Panc1 (cell line): ENCODE data around the gene ME2. TPM values are rescaled to one million over a fixed set of nuclear protein-coding genes. Genes with fewer than 3 reads are reported as not detected.
"Not testable (repeated sequence)": the region's sequence is repeated elsewhere in the genome, so short reads cannot be mapped to it uniquely, and the experiment has no call there.

Experiments
- ATAC-seq: fragments of 200-7000 bp; cut with Tn5 transposase; 2 replicates; pipeline ENCODE4 v1.9.1; 2020; ENCODE audit warnings: mild to moderate bottlenecking, moderate library complexity
- BruUV-seq: library from RNA; stranded (reverse); fragments of 400-500 nt; replicated peaks from 2 replicates; lab custom pipeline; 2021; lab: Mats Ljungman, UMichigan
- CTCF ChIA-PET: fragments of 300-600 bp; sonication (Branson Sonifier 250); formaldehyde crosslinking; loops from one replicate; lab custom pipeline; 2022; ENCODE audit warnings: antibody characterized with exemption; lab: Charles Lee
- POLR2A ChIA-PET: fragments of 300-600 bp; sonication (Branson Sonifier 250); formaldehyde crosslinking; loops from one replicate; lab custom pipeline; 2022; ENCODE audit warnings: antibody characterized with exemption; lab: Charles Lee
- DNase-seq: peaks from one replicate; pipeline ENCODE4 v3.0.0-alpha.2; 2010; ENCODE audit warnings: low read depth, low spot score
- H3K27ac ChIP-seq: 2 replicates; pipeline ENCODE4 v1.5.1; 2011; ENCODE audit warnings: mild to moderate bottlenecking, low read length, inconsistent platforms
- H3K27me3 ChIP-seq: fragments of 200-500 bp; sonication (Bioruptor generic); 2 replicates; pipeline ENCODE4 v1.6.0; 2014; ENCODE audit warnings: low read length, inconsistent platforms; ENCODE audit not compliant: control insufficient read depth, insufficient read depth
- H3K36me3 ChIP-seq: fragments of 200-500 bp; sonication (Bioruptor generic); 2 replicates; pipeline ENCODE4 v1.5.1; 2014; ENCODE audit warnings: inconsistent platforms, mild to moderate bottlenecking, low read length, moderate library complexity; ENCODE audit not compliant: control insufficient read depth, insufficient read depth
- H3K4me1 ChIP-seq: 2 replicates; pipeline ENCODE4 v1.5.1; 2011; ENCODE audit warnings: inconsistent platforms, mild to moderate bottlenecking, low read length, moderate library complexity; ENCODE audit not compliant: control insufficient read depth, insufficient read depth
- H3K4me3 ChIP-seq, 2 experiments: 2 replicates each; pipeline ENCODE4 v1.5.1; 2011 to 2012; ENCODE audit warnings: low read depth in 2 of 2, low read length in 2 of 2, mild to moderate bottlenecking in 2 of 2, inconsistent platforms in 1 of 2, moderate library complexity in 1 of 2
- H3K9me3 ChIP-seq: fragments of 200-500 bp; sonication (Bioruptor generic); 2 replicates; pipeline ENCODE4 v1.5.1; 2014; ENCODE audit warnings: low read depth, mild to moderate bottlenecking, inconsistent platforms, low read length, moderate library complexity; ENCODE audit not compliant: control insufficient read depth, insufficient read depth
- CTCF ChIP-seq: fragments of 450-650 bp; IDR thresholded peaks from 2 replicates; pipeline ENCODE4 v1.5.1; 2017; ENCODE audit warnings: mild to moderate bottlenecking
- POLR2AphosphoS5 ChIP-seq: IDR thresholded peaks from 2 replicates; pipeline ENCODE4 v1.6.1; 2012; ENCODE audit warnings: mild to moderate bottlenecking, low read depth, low read length, moderate library complexity
- REST ChIP-seq, 2 experiments: IDR thresholded peaks; 2 replicates each; pipeline ENCODE4 v1.6.1; 2011 to 2012; ENCODE audit warnings: low read depth in 2 of 2, control low read depth in 1 of 2, low read length in 1 of 2, mild to moderate bottlenecking in 1 of 2, moderate library complexity in 1 of 2; ENCODE audit not compliant: insufficient read depth in 1 of 2
- SIN3A ChIP-seq: IDR thresholded peaks from 2 replicates; pipeline ENCODE4 v1.6.1; 2012; ENCODE audit warnings: low read depth, mild to moderate bottlenecking, low read length, moderate library complexity, borderline replicate concordance; ENCODE audit not compliant: insufficient read depth
- TCF7L2 ChIP-seq: IDR thresholded peaks from 2 replicates; pipeline ENCODE4 v1.6.1; 2011; ENCODE audit warnings: mild to moderate bottlenecking, low read depth, low read length, inconsistent platforms
- in situ Hi-C: cut with HindIII; loops from 2 replicates; pipeline ENCODE4 v1.10.0; 2016; ENCODE audit warnings: low sequenced_read_pairs, low pct_unique_long_range_greater_than_20kb
- intact Hi-C: fragments of 100-400 bp; cut with micrococcal nuclease; formaldehyde crosslinking; loops from one replicate; pipeline ENCODE4 v1.10.0; 2022; ENCODE audit not compliant: unreplicated experiment
- total RNA-seq: library from RNA; stranded (reverse); gene quantifications from one replicate; pipeline ENCODE4 v1.2.1, GENCODE V29; 2021; ENCODE audit not compliant: unreplicated experiment

Gene ME2
- total RNA-seq, 1 experiment from 2014 or later = 38.2 TPM

DNA sequence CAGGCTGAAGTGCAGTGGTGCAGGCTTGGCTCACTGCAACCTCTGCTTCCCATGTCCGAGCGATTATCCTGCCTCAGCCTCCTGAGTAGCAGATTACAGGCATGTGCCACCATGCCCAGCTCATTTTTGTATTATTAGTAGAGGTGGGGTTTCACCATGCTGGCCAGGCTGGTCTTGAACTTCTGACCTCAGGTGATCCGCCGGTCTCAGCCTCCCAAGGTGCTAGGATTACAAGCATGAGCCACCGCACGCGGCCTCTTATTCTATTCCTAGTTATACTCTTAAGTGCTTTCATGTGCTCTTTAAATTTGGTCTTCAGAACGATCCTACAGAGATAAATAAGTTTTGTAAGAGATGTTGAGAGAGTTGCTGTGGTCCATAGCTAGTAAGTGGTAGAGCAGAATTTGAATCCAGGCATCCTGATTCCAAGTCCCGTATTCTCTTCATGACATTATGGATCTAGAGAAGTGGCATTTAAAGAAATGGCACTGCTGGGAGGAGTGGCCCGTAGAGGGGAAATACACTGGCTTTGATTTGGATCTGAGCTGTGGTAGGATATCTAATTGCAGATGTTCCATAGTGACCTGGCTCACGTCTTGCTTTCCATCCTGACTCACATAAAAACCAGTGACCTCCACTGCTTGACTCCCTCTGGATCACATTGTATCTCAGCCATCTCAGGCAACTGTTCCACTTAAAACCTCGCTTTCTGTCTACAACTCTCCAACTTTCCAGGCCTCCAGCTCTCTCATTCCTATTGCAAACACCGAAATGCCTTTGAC lies 22.8 kb upstream of the ME2 start:
- H3K36me3 ChIP-seq = no peaks in the 10 kb centered on the region
- POLR2A ChIA-PET = no interaction called here
- DNase-seq (no peak), ATAC-seq (no peak)
- TF ChIP-seq TCF7L2 = no peak
- TF ChIP-seq REST (IDR thresholded peaks at IDR 0.05; ENCODE audit: insufficient read depth in 1 of 2, low read depth in 2 of 2, low read length in 1 of 2) = no peak
- no peak for TF ChIP-seq CTCF
- TF ChIP-seq POLR2AphosphoS5 = no peak
- TF ChIP-seq SIN3A = no peak
- in situ Hi-C loops (no loop called here), intact Hi-C loops (no loop called here)
- BruUV-seq = no TSS peak
- CTCF ChIA-PET = no interaction called here
- no peaks in the 10 kb centered on the region for H3K4me1 ChIP-seq
- H3K4me3 ChIP-seq = no peak overlapping the region
- H3K9me3 ChIP-seq = no peaks in the 10 kb centered on the region
- no peak overlapping the region for H3K27ac ChIP-seq
- H3K27me3 ChIP-seq = no peaks in the 10 kb centered on the region

GRCh38 chr18:50857166-50857565 lies 21.8 kb upstream of the ME2 start:
- DNase-seq, H3K9me3 ChIP-seq, CTCF ChIA-PET, in situ Hi-C loops, ATAC-seq, intact Hi-C loops, H3K4me1 ChIP-seq, POLR2A ChIA-PET, H3K36me3 ChIP-seq, H3K27ac ChIP-seq, H3K27me3 ChIP-seq, H3K4me3 ChIP-seq, BruUV-seq: not testable (repeated sequence)

- Histone ChIP-seq H3K4me3 (no peak overlapping the region), H3K9me3 (no peaks in the 10 kb centered on the region), H3K27me3 (no peaks in the 10 kb centered on the region), H3K36me3 (no peaks in the 10 kb centered on the region), H3K4me1 (no peaks in the 10 kb centered on the region), H3K27ac (no peak overlapping the region)
- CTCF ChIA-PET = no interaction called here
- intact Hi-C loops = no loop called here
- TF ChIP-seq CTCF = no peak
- TF ChIP-seq SIN3A = no peak
- TF ChIP-seq POLR2AphosphoS5 = no peak
- no peak for TF ChIP-seq TCF7L2
- no peak for TF ChIP-seq REST (IDR thresholded peaks at IDR 0.05; ENCODE audit: insufficient read depth in 1 of 2, low read depth in 2 of 2, low read length in 1 of 2)
- in situ Hi-C loops = no loop called here
- ATAC-seq (peak; percentile 57; the same call in 1 of the 2 replicates), DNase-seq (no peak)
- no TSS peak for BruUV-seq
- POLR2A ChIA-PET = no interaction called here
Observed at GRCh38 chr18:50857694-50858093, 21.2 kb upstream of the ME2 start.
